Transverse colon (tissue), 4 donors: ENCODE data around the gene BMAL1.

Experiments used
- CTCF ChIP-seq, 5 experiments: fragments of 200-600 bp in 3 of 5; fragments of 450-650 bp in 2 of 5; sonication (generic) in 3 of 5; IDR thresholded peaks; 1 replicate in 2 of 5; 2 replicates in 3 of 5; pipeline ENCODE4 v1.5.1; 2016 to 2017; ENCODE audit warnings: antibody characterized with exemption in 5 of 5, inconsistent platforms in 3 of 5, mild to moderate bottlenecking in 2 of 5, moderate library complexity in 1 of 5
- EP300 ChIP-seq: sonication (generic); formaldehyde crosslinking; IDR thresholded peaks from one replicate; pipeline ENCODE4 v1.6.1; 2017; ENCODE audit warnings: antibody characterized with exemption, low read depth
- POLR2A ChIP-seq: fragments of 450-650 bp; IDR thresholded peaks from one replicate; pipeline ENCODE4 v1.6.1; 2016; ENCODE audit warnings: antibody characterized with exemption, mild to moderate bottlenecking, moderate library complexity
- POLR2AphosphoS5 ChIP-seq, 3 donors: sonication (generic); formaldehyde crosslinking; IDR thresholded peaks; one replicate each; pipeline ENCODE4 v1.6.1; 2016; ENCODE audit warnings: antibody characterized with exemption in 3 of 3

- TF ChIP-seq EP300 = no peak
- no peak for TF ChIP-seq CTCF (IDR thresholded peaks at IDR 0.05)
- TF ChIP-seq POLR2AphosphoS5 (IDR thresholded peaks at IDR 0.05) = no peak
- TF ChIP-seq POLR2A = no peak
These were observed 10.9 kb downstream of the BMAL1 start for GRCh38 chr11:13288375-13289029.
